Muscle of back (tissue), 13 donors: ENCODE results near the gene STAT4. TPM values are rescaled to one million over a fixed set of nuclear protein-coding genes. Genes with fewer than 3 reads are reported as not detected.

Experiments used
- DNase-seq, 3 donors: peaks; one replicate each; pipeline versions ENCODE4 v3.0.0 to v3.0.0-alpha.2; 2013
- long read RNA-seq, 9 donors: transcript quantifications; one replicate each; lab custom pipeline, GENCODE V29; 2026
- polyA plus RNA-seq, 10 donors: library from polyadenylated mRNA; unstranded; fragments of 120-200 nt; gene quantifications; one replicate each; pipeline ENCODE4 v1.2.1, GENCODE V29; 2013; ENCODE audit not compliant: insufficient read length in 10 of 10

STAT4 gene, protein sequence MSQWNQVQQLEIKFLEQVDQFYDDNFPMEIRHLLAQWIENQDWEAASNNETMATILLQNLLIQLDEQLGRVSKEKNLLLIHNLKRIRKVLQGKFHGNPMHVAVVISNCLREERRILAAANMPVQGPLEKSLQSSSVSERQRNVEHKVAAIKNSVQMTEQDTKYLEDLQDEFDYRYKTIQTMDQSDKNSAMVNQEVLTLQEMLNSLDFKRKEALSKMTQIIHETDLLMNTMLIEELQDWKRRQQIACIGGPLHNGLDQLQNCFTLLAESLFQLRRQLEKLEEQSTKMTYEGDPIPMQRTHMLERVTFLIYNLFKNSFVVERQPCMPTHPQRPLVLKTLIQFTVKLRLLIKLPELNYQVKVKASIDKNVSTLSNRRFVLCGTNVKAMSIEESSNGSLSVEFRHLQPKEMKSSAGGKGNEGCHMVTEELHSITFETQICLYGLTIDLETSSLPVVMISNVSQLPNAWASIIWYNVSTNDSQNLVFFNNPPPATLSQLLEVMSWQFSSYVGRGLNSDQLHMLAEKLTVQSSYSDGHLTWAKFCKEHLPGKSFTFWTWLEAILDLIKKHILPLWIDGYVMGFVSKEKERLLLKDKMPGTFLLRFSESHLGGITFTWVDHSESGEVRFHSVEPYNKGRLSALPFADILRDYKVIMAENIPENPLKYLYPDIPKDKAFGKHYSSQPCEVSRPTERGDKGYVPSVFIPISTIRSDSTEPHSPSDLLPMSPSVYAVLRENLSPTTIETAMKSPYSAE
- 1 to 10 TPM in 8 of 10 donors, under 1 TPM in 2; 0.47 to 3.7 (median 1.8) TPM for polyA plus RNA-seq
- long read RNA-seq, donor 1 = 0 reads
- long read RNA-seq, donor 2 = 0 reads
- long read RNA-seq, donor 3 = 0 reads
- long read RNA-seq, donor 4 = 0 reads
- long read RNA-seq, donor 5 = 0 reads
- long read RNA-seq, donor 6 = 0 reads
- long read RNA-seq, donor 7 = 0 reads
- long read RNA-seq, donor 8 = 0 reads
- long read RNA-seq, donor 9 = 0 reads

DNA sequence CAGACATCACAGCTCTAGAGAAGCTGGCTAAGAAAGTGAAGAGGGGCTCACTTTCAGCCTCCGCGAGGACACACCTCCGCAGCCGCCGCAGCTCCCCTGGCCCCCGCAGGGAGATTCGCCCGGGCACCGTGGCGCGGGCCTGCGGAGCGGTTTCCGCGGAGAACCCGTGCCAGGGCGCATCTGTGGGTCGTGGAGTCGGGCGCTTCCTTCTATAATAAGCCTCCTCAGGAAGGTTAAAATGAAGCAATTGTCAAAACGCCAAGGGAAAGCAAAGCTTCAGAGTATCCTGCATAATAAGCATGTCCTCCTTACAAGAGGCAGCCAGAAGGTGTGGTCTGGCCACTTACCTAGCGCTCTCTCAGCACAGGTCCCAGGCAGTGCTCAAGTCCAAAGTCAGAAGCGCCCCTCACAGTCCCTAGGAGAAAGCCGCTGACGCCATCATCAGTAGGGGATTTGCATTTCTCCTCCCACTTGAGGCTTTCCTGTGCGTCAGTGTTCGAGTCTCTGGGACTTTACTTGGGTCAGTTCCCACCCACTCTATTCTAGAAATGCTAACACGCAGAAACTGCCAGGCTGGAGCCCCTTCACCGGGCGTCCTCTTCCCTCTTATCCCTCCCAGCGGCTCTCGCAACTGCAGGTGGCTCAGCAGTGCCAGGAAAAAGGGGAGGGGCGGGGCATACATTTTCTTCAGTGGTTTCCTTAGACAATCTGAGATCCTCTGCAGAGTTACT lies at the start of gene STAT4:
Gene STAT4 (minus strand): TSS at position 395 of the 731 bp plus-strand sequence. CDS start 2,791 bp downstream, outside the sequence.
- DNase-seq = peak in 1 of 3 donors; percentile 65

DNA sequence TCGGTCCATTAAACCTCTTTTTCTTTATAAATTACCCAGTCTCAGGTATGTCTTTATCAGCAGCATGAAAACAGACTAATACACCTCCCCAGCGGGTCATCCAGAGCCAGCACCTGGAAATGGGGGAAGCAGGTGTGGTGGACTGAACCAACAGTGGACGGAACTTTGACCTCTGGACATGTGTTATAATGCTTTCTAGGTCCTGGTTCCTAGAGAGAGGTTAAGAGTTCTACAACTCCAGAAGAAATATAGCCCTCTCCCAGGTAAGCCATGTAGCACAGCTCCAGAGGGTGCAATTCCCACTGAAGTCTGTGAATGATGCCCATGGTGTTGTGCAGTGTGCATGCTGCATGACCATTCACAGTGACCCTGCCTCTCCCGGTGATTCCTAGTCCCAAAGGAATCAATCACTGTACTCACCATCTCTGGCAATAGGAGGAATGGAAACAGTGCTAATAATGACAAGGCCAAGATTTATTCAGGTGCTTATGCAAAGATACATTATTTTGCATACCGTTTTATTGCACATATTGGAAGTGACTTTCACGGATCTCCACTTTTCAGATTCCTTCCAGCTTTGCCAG lies 49.2 kb upstream of the STAT4 start:
- DNase-seq = no peak

DNA sequence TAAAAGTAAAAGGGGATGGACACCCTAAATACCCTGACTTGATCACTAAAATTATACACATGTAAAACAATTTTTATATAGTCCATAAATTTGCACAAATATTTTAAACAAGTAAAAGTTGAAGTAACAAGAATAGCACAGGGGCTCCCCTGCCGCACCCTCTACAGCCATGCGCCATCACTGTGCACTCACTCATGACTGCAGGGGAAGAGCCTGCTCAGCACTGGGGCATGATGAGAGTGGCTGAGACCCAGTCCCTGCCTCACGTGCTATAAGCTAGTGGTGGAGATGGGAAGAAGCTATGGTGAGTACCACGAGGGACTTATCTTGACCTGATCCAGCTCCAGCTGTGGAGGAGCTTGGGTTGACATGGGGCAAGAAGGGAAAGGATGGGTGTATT lies 47.5 kb upstream of the STAT4 start:
- DNase-seq = no peak

DNA sequence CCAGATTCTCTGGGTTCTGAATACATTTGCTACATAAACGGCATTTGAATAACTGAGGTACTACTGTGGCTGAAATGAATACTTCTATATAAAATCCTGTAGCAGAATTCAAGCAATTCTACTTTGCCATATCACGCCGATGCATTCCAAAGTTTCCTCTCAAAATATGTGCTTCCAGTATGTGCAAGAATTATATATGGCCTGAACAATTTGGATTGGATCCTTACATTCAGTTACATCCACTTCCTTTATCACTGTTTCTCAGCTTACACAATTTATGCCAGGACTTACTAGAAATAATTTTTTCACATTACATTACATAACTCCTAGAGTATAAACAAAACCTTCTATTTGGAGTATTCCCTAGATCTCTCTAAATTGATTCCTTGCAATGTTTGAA lies 46.3 kb upstream of the STAT4 start:
- peak in 1 of 3 donors; percentile 44 for DNase-seq

DNA sequence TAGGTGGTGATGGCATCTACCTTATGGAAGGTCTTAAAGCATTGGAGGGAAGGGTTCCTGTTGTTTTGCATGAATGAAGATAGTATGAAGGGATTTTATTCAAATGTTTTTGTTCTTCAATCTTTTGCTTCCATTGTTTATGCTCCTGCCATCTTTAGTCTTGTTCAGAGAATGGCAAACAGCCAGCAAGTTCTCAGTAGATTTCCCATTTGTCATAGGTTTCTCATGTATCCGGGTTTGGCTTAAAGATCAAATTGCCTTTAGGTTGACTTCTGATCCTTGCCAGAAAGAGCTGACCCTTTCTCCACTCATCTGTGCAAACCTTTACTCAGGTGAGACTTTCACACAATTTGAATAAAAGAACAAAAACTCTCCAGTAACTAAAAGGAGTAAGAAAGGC lies 44.2 kb upstream of the STAT4 start:
- DNase-seq = no peak

DNA sequence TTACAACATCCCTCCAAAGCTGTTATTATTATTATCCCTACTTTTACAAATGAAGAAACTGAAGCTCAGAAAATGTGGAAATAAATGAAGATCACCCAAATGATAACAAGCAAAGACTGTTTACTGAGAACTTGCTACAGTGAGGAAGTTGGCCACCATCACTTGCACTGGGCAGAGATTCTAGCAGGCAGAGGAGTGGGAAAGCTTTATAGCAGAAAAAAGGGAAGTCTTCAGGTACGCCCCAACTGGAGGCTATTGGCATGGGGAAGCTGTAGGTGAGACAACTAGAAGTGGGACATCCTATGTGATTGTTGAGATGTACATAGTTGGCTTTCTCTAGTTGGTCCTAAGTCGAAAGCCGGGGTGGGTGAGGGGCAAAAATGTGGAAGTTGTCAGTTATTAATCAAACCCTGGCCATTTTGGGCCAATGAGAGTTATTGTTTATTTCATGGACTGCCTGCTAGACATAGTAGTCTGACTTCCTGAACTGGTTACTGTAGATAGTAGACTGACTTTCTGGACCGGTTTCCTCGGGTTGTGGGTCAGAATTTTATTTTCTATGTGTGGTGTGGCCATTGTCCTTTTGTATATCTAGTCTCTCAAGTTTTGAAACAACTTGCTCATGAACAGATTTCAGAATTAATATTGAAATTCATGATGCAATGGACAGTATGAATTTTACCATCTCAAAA lies 40.2 kb upstream of the STAT4 start:
- no peak for DNase-seq

DNA sequence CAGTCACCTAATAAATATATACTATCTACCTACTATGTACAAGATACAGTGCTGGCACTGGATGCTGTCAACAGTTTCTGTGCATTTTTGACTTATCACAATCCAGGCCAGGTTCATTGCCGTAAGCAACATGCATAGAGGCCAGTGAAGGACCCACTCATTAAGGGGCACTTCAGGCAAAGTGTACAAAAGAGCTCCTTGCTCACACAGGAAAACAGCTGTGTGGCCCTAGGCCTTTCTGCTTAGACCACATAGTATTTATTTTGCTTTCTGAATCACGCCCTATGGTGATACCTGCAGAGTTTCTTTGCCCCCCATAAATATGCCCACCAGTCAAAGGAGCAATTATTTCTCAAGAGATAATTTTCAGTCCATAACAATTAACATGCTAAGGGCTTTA lies 39.6 kb upstream of the STAT4 start:
- DNase-seq = no peak

DNA sequence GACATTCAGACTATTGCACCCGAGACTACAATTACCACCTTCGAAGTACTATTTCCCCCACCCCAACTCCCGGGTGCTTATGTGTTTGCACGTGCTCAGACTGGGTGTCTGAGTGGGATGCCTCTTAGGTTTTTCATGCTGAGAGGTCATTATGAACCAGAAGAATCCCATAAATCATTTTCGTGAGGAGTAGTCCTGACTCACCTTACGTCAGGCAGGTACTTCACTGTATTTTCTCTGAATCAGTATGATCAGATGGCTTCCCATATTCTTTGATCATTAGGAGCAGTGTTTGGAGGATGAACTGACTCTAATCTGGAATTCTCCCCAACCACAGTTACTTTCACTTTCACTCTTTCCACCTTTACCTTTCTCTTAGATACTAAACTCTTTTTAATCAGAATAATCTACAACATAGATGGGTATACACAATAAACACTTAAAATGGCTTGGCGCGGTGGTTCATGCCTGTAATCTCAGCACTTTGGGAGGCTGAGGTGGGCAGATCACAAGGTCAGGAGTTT lies 38.4 kb upstream of the STAT4 start:
- no peak for DNase-seq

DNA sequence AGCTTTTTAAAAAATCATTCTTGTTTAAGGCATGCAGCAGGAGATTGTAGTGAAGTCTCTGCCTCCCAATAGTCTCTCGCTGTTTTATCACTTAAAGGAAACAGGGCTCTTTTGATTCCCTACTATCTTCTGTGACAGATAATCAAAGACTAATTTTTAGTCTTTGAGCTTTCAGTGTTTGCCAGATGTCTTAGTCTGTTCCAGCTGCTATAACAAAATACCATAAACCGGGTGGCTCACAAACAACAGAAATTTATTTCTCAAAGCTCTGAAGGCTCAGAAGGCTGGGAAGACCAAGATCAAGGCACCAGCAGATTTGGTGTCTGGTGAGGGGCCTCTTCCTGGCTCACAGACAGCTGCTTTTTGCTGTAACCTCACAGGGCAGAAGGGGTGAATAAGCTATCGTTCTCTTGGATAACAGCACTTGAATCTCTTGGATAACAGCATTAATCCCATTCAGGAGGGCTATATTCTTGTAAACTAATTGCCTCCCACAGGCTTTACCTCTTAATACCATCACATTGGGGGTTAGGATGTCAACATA lies 37.8 kb upstream of the STAT4 start:
- DNase-seq = no peak

DNA sequence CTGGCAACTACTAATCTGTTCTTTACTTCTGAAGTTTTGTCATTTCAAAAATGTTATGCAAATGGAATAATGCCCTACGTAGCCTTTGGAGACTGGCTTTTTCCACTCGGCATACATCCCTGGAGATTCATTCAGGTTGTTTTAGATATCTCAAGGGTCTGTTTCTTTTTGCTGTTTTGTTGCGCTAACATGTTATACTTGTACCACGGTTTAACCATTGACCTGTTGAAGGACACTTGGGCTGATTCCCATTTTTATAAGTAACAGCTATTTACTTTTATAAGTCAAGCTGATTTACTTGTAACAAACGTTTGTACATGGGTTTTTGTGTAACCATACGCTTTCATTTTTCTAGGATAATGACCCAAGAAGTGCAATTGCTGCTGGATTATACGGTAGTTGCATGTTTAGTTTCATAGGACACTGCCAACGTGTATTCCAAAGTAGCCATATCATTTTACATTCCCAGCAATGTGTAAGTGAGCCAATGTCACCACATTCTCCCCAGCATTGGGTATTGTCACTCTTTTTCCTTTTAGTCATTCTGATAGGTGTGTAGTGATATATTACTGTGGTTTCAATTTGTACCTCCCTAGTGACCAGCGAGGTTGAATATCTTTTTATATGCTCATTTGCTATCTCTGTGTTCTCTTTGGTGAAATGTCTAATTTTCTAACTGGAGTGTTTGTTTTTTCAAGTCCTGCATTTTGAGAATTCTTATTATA lies 36.5 kb upstream of the STAT4 start:
- no peak for DNase-seq

DNA sequence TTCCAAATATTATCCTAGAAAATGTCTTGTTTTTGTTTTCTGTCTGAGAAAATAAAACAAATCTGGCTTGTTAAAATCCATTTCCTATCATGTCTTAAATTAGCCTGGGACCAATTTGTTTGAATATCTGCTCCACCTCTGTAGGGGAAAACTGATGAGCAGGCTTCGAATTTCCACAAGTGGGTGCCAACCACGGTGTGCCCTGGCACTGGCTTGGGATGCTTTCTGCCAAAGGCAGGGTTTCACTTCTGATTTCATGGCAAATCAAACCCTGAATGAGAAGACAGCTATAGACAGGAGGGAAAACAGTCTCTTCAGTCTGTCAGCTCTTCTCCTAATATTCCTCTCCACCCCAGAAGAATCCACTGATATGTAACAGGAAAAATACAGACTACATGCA lies 33.7 kb upstream of the STAT4 start:
- DNase-seq = no peak

DNA sequence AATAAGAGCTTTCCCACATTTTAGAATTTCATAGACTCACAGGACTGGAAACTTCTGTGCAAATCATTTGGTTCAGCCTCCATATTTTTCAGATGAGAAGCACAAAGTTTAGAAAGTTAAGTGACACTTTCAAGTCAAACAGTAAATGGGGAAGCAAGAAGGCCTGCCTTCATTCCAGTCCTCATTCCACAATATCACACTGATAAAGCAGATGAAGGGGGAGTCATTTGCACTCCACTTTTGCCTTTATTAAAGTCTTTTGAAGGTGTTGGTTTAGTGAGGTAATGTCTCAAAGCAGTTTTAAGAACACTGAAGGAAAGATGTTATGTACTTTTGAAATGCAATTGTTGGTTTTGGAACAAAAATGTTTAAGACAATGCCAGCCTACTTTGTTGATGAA lies 32.7 kb upstream of the STAT4 start:
- no peak for DNase-seq

DNA sequence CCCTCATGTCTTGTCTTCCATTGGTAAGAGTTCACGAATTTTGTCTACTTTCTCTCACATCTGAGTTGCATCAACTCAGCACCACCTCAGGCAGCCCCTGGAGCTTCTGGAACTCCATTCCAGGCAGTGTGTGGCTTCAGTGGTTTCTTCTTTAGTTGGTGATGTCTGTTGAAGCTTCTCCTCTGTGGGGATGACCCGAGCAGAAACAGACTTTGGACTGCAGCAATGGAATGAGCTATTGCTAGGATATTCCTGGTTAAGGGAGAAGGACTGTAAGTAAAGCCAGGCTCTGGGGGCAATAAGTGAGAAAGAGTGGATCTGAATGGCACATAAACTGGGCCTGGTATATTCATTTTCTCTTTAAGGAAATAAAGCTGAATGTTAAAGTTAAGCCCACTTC lies 32.3 kb upstream of the STAT4 start:
- DNase-seq = no peak

DNA sequence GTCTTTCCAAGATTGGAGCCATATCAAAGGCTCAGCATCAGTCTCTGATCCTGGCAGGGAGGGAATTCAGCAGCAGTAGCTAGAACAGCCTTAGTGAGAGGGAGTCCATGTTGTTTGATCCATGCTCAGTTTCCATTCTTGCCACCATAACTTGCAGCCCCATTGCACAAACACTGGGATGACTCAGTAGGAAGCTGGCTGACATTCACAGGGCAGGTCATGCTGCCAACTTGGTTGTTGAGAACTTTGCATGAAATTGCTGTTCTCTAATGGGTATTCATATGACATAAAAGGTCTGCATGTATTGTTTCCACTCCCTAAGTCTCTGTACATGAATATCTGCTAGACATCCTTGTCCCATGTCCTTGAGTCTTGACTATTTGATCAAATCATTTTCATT lies 29.9 kb upstream of the STAT4 start:
- DNase-seq = no peak

DNA sequence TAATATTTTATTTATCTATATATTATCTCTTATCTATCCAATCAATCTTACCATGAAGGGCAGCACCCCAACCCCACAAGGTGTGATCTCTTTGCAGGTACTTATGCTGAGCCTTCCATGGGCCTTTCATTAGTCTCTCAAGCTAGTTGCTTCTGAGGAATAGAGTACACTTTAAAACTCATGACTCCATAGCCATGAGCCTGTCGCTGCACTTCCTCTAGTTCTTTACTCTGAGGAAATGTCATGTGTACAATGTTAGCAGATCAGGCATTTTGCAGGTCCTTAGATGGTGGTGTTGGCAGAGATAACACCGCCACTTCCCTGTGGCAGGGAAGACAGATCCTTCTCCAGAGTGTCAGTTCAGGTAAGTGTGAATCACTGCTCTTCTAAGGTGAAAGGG lies 29.5 kb upstream of the STAT4 start:
- no peak for DNase-seq

DNA sequence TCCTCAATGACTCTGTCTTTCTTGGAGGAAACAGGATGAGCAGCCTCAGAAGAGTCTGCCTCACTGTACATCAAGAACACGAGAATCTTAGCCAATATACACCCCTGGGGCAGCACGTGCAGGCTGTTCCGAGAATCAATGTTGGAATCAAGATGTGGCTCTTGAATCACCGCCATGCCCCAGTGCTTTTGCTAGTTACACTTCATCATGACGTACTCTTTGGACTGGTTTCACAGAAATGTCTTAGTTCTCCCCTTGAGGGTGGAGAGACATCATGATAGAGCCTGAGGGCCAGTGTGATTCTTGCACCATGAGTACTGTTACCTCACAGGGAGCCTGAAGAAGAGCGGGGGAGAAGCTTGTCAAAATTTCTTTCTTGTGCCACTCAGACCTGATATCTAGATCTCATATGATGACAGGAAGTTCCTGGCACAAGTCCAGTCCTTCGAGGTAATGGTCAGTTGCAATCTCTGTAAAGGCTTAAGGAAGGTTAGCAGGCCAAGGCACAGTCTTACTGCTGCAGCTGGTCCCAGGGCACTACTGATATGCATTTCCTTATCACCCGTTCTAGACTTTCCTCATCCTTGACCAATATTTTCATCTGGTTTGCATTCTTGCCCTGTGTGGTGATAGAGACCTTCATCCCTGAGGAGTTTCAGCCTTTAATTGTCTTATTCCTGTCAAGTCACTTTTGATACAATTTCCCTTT lies 28.2 kb upstream of the STAT4 start:
- DNase-seq = peak; percentile 67 to 95 (median 90)

DNA sequence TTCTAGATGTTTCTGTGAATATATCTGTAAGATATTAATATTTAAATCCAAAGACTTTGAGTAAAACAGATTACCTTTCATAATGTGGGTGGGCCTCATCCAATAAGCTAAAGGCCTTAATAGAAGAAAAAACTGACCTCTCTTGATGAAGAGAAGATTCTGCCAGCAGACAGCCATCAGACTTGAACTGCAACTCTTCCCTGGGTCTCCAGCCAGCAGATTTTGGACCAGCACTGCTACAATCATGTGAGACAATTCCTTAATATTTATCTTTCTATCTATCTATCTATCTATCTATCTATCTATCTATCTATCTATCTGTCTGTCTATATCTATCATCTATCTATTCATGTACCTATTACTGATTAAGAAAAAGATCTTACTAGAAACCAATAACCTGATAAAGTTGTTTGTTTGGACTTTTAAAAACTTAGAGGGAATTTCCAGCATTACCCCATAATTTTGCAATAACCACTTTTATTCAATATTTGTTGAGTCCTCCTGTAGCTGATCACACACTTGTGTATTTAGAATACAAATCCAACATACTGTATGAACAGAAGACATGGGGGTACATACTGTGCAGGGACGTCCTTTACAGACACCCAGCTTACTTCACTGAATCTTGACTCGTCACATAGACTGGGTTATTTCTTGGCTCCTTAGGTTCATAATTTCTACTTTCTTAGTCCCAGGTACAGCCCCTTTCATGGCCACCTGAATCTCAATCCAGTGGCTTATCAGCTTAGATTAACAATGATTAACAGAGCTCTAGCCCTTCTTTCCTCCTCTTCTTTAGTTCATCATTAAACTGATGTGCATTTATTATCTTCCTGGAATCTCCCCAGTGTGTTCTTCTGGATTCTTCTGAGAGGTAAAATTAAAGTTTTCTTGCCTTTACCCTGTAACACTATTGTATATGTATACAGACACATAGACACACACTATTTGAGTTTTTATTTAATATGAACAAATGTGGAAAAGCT lies 27.2 kb upstream of the STAT4 start:
- DNase-seq = no peak
